MM.1S (cell line): ENCODE results near the gene PDZRN4.

Experiments
- DNase-seq: peaks from one replicate; pipeline ENCODE4 v3.0.0-alpha.2; 2015
- H2AFZ ChIP-seq: fragments of 300-600 bp; sonication (generic); 2 replicates; pipeline ENCODE4 v1.6.0; 2016; ENCODE audit warnings: antibody characterized with exemption, low read length
- H3F3A ChIP-seq: fragments of 300-600 bp; sonication (generic); 2 replicates; pipeline ENCODE4 v1.6.1; 2016; ENCODE audit warnings: mild to moderate bottlenecking, antibody characterized with exemption, low read length, moderate library complexity, mixed read lengths; ENCODE audit not compliant: insufficient read depth
- H3K27ac ChIP-seq: fragments of 300-600 bp; sonication (generic); 2 replicates; pipeline ENCODE4 v1.5.1; 2016; ENCODE audit warnings: mild to moderate bottlenecking, low read length
- H3K27me3 ChIP-seq: fragments of 300-600 bp; sonication (generic); replicated peaks from 2 replicates; pipeline ENCODE4 v1.6.0; 2016; ENCODE audit warnings: low read length; ENCODE audit not compliant: insufficient read depth
- H3K36me3 ChIP-seq: fragments of 300-600 bp; sonication (generic); replicated peaks from 2 replicates; pipeline ENCODE4 v1.6.1; 2016; ENCODE audit warnings: mild to moderate bottlenecking, low read length, mixed read lengths; ENCODE audit not compliant: insufficient read depth
- H3K4me1 ChIP-seq: fragments of 300-600 bp; sonication (generic); 2 replicates; pipeline ENCODE4 v1.6.1; 2016; ENCODE audit warnings: low read length, mixed read lengths
- H3K4me2 ChIP-seq: fragments of 300-600 bp; sonication (generic); 2 replicates; pipeline ENCODE4 v1.6.0; 2016; ENCODE audit warnings: low read depth, low read length
- H3K4me3 ChIP-seq: fragments of 300-600 bp; sonication (generic); 2 replicates; pipeline ENCODE4 v1.5.1; 2016; ENCODE audit warnings: low read length, mixed read lengths
- H3K79me2 ChIP-seq: fragments of 300-600 bp; sonication (generic); 2 replicates; pipeline ENCODE4 v1.6.1; 2016; ENCODE audit warnings: mixed run types, low read length, mixed read lengths
- H3K9ac ChIP-seq: fragments of 300-600 bp; sonication (generic); 2 replicates; pipeline ENCODE4 v1.6.1; 2016; ENCODE audit warnings: low read length, mixed read lengths
- H3K9me2 ChIP-seq: fragments of 300-600 bp; sonication (generic); replicated peaks from 2 replicates; pipeline ENCODE4 v1.6.1; 2016; ENCODE audit warnings: mild to moderate bottlenecking, low read length, mixed read lengths; ENCODE audit not compliant: insufficient read depth
- H3K9me3 ChIP-seq: fragments of 300-600 bp; sonication (generic); replicated peaks from 2 replicates; pipeline ENCODE4 v1.6.1; 2016; ENCODE audit warnings: mild to moderate bottlenecking, low read length, mixed read lengths; ENCODE audit not compliant: insufficient read depth
- H4K20me1 ChIP-seq: fragments of 300-600 bp; sonication (generic); 2 replicates; pipeline ENCODE4 v1.6.1; 2016; ENCODE audit warnings: mild to moderate bottlenecking, low read length, moderate library complexity, mixed read lengths; ENCODE audit not compliant: insufficient read depth
- CTCF ChIP-seq: fragments of 300-600 bp; sonication (generic); IDR thresholded peaks from 2 replicates; pipeline ENCODE4 v1.5.1; 2016; ENCODE audit warnings: antibody characterized with exemption, low read length, mixed read lengths
- EZH2 ChIP-seq: fragments of 300-600 bp; sonication (generic); optimal IDR thresholded peaks from 2 replicates; pipeline ENCODE3; 2017; ENCODE audit warnings: low read depth, mild to moderate bottlenecking, antibody characterized with exemption, low read length, mixed read lengths
- EZH2phosphoT487 ChIP-seq: fragments of 300-600 bp; sonication (generic); IDR thresholded peaks from 2 replicates; pipeline ENCODE4 v1.6.1; 2018; ENCODE audit warnings: antibody characterized with exemption, low read length

The PDZRN4 gene

GRCh38 chr12:41344776-41345470 lies 156.8 kb downstream of the PDZRN4 start:
- Histone ChIP-seq H4K20me1 (no peaks in the 10 kb centered on the region), H3K4me1 (0 out of 2 replicates have a peak, but pooled peaks cover 7% of the 10 kb centered on the region), H3K36me3 (no peaks in the 10 kb centered on the region), H3K27me3 (no peaks in the 10 kb centered on the region), H3K4me3 (no peak overlapping the region), H3K9me2 (no peaks in the 10 kb centered on the region), H2AFZ (no peak overlapping the region), H3K79me2 (no peaks in the 10 kb centered on the region), H3K9ac (no peak overlapping the region), H3K4me2 (no peak overlapping the region), H3K27ac (no peak overlapping the region), H3F3A (no peaks in the 10 kb centered on the region), H3K9me3 (no peaks in the 10 kb centered on the region)
- TF ChIP-seq EZH2phosphoT487: no peak
- TF ChIP-seq CTCF: no peak
- TF ChIP-seq EZH2: no peak
- DNase-seq: no peak

- no peak overlapping the region for H3K4me2 ChIP-seq
- H3F3A ChIP-seq: no peaks in the 10 kb centered on the region
- TF ChIP-seq EZH2 (no peak), EZH2phosphoT487 (no peak), CTCF (no peak)
- H2AFZ ChIP-seq: no peak overlapping the region
- H3K9ac ChIP-seq: no peak overlapping the region
- DNase-seq: no peak
- 0 out of 2 replicates have a peak, but pooled peaks cover 7% of the 10 kb centered on the region for H3K4me1 ChIP-seq
- H3K27me3 ChIP-seq: no peaks in the 10 kb centered on the region
- no peaks in the 10 kb centered on the region for H3K79me2 ChIP-seq
- no peaks in the 10 kb centered on the region for H3K9me2 ChIP-seq
- no peak overlapping the region for H3K27ac ChIP-seq
- no peak overlapping the region for H3K4me3 ChIP-seq
- H4K20me1 ChIP-seq: no peaks in the 10 kb centered on the region
- no peaks in the 10 kb centered on the region for H3K36me3 ChIP-seq
- H3K9me3 ChIP-seq: no peaks in the 10 kb centered on the region
Observed at GRCh38 chr12:41348198-41348597, 160.1 kb downstream of the PDZRN4 start.

- H3K27me3 ChIP-seq: no peaks in the 10 kb centered on the region
- H3K9me2 ChIP-seq: no peaks in the 10 kb centered on the region
- no peaks in the 10 kb centered on the region for H3K36me3 ChIP-seq
- DNase-seq: no peak
- H3K27ac ChIP-seq: no peak overlapping the region
- H4K20me1 ChIP-seq: no peaks in the 10 kb centered on the region
- TF ChIP-seq EZH2phosphoT487: no peak
- no peak overlapping the region for H3K4me2 ChIP-seq
- H3K9ac ChIP-seq: no peak overlapping the region
- H2AFZ ChIP-seq: no peak overlapping the region
- no peaks in the 10 kb centered on the region for H3K4me1 ChIP-seq
- H3K4me3 ChIP-seq: no peak overlapping the region
- H3K79me2 ChIP-seq: no peaks in the 10 kb centered on the region
- no peaks in the 10 kb centered on the region for H3F3A ChIP-seq
- H3K9me3 ChIP-seq: no peaks in the 10 kb centered on the region
Observed at GRCh38 chr12:41356181-41356580, 168.1 kb downstream of the PDZRN4 start.

GRCh38 chr12:41361738-41362137 lies 173.6 kb downstream of the PDZRN4 start:
- TF ChIP-seq EZH2phosphoT487 (no peak), EZH2 (no peak), CTCF (no peak)
- Histone ChIP-seq H3K4me3 (no peak overlapping the region), H3F3A (no peaks in the 10 kb centered on the region), H3K4me1 (no peaks in the 10 kb centered on the region), H3K9me3 (no peaks in the 10 kb centered on the region), H3K4me2 (no peak overlapping the region), H3K27me3 (no peaks in the 10 kb centered on the region), H4K20me1 (no peaks in the 10 kb centered on the region), H3K36me3 (no peaks in the 10 kb centered on the region), H3K27ac (no peak overlapping the region), H3K9ac (no peak overlapping the region), H2AFZ (no peak overlapping the region), H3K79me2 (no peaks in the 10 kb centered on the region), H3K9me2 (no peaks in the 10 kb centered on the region)
- DNase-seq: no peak
